Measurements from ENCODE around the gene POLRMT. TPM values are rescaled to one million over a fixed set of nuclear protein-coding genes. Genes with fewer than 3 reads are reported as not detected.
"Not testable (repeated sequence)": the region's sequence is repeated elsewhere in the genome, so short reads cannot be mapped to it uniquely, and the experiment has no call there.

POLRMT gene
- total and polyA plus RNA-seq, 7 donors = 61.7 to 99.8 (median 78.8) TPM

GRCh38 chr19:609004-609346 is 24.4 kb downstream of the POLRMT start:
- H3K27me3 ChIP-seq (ENCODE audit: insufficient read depth in 3 of 3, low read length in 2 of 3) = peaks cover 0 to 20% (median 0%) of the 10 kb centered on the region in 3 donors
- 18 to 24% (median 24%) methylated on average over 11 to 22 of the region's 22 CpGs for WGBS, 3 donors
- H3K4me1 ChIP-seq = no peaks in the 10 kb centered on the region
- ATAC-seq = peak; percentile 18 to 49 (median 30)
- intact Hi-C loops (cut with DNase I) = no loop called here
- no peaks in the 10 kb centered on the region for H3K9me3 ChIP-seq
- TF ChIP-seq CTCF (IDR thresholded peaks at IDR 0.05) = no peak
- peak; percentile 46 to 78 for DNase-seq
- H3K27ac ChIP-seq = no peak overlapping the region
- no peaks in the 10 kb centered on the region for H3K36me3 ChIP-seq (ENCODE audit: insufficient read depth in 1 of 2, low read depth in 1 of 2)
- no peak overlapping the region for H3K4me3 ChIP-seq

GRCh38 chr19:608155-609003 is 25.0 kb downstream of the POLRMT start:
- no peaks in the 10 kb centered on the region for H3K9me3 ChIP-seq
- no peak for TF ChIP-seq CTCF (IDR thresholded peaks at IDR 0.05)
- intact Hi-C loops (cut with DNase I) = no loop called here
- H3K27ac ChIP-seq = no peak overlapping the region
- no peaks in the 10 kb centered on the region for H3K36me3 ChIP-seq (ENCODE audit: insufficient read depth in 1 of 2, low read depth in 1 of 2)
- H3K27me3 ChIP-seq (ENCODE audit: insufficient read depth in 3 of 3, low read length in 2 of 3) = peaks cover 0 to 20% (median 0%) of the 10 kb centered on the region in 3 donors
- H3K4me1 ChIP-seq = no peaks in the 10 kb centered on the region
- H3K4me3 ChIP-seq = no peak overlapping the region
- DNase-seq (no peak), ATAC-seq (peak in 2 of 4 donors; percentile 13 to 30)
- WGBS, 3 donors = 61 to 71% (median 61%) methylated on average over 30 of the region's 30 CpGs

- no peaks in the 10 kb centered on the region for H3K4me1 ChIP-seq
- no peaks in the 10 kb centered on the region for H3K36me3 ChIP-seq (ENCODE audit: insufficient read depth in 1 of 2, low read depth in 1 of 2)
- 65 to 78% (median 78%) methylated on average over 29 to 30 of the region's 30 CpGs for WGBS, 3 donors
- TF ChIP-seq CTCF (IDR thresholded peaks at IDR 0.05) = no peak
- ATAC-seq (no peak), DNase-seq (no peak)
- H3K27ac ChIP-seq = no peak overlapping the region
- H3K4me3 ChIP-seq = no peak overlapping the region
- peaks cover 0 to 20% (median 0%) of the 10 kb centered on the region in 3 donors for H3K27me3 ChIP-seq (ENCODE audit: insufficient read depth in 3 of 3, low read length in 2 of 3)
- no peaks in the 10 kb centered on the region for H3K9me3 ChIP-seq
- intact Hi-C loops (cut with DNase I) = no loop called here
Observed at GRCh38 chr19:607301-608154, 25.8 kb downstream of the POLRMT start.

- peaks cover 0 to 20% (median 0%) of the 10 kb centered on the region in 3 donors for H3K27me3 ChIP-seq (ENCODE audit: insufficient read depth in 3 of 3, low read length in 2 of 3)
- H3K36me3 ChIP-seq (ENCODE audit: insufficient read depth in 1 of 2, low read depth in 1 of 2); H3K9me3 ChIP-seq; H3K4me1 ChIP-seq; DNase-seq; H3K27ac ChIP-seq; ATAC-seq; H3K4me3 ChIP-seq; intact Hi-C loops (cut with DNase I): not testable (repeated sequence)
- WGBS, 3 donors = 68 to 83% (median 80%) methylated on average over 21 to 34 of the region's 34 CpGs
Observed at GRCh38 chr19:605061-605971, 28.0 kb downstream of the POLRMT start.

Data from psoas muscle (tissue), 8 donors.